Placental pericyte (primary cell): ENCODE data around the gene MRAP. TPM values are rescaled to one million over a fixed set of nuclear protein-coding genes. Genes with fewer than 3 reads are reported as not detected.

Source experiments
- total RNA-seq: library from RNA; depleted of rRNA; stranded (reverse); fragments of >200 nt; gene quantifications from 2 replicates; pipeline ENCODE4 v1.2.3, GENCODE V29; 2012

MRAP gene
- 0.66 TPM in 1 of 2 replicates, not detected in the other for total RNA-seq

DNA sequence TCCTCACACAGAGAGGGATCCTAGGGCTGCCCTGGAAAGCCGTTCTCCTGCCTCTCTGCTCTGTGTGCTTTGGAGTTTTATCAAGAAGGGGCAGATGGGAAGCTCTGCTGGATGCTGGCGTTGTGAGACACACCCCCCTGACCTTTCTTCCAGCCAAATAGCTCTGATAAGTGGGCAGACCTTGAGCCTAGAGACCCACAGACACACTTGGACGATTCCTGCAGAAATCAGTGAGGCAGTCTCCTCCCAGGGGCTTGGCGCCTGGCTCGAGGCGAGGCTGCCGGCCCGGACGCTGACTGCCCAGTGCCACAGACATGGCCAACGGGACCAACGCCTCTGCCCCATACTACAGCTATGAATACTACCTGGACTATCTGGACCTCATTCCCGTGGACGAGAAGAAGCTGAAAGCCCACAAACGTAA, at the start of gene MRAP:
Gene MRAP (plus strand): TSS at position 198 of the 424 bp plus-strand sequence. CDS start 117 bp downstream, at position 315.

DNA sequence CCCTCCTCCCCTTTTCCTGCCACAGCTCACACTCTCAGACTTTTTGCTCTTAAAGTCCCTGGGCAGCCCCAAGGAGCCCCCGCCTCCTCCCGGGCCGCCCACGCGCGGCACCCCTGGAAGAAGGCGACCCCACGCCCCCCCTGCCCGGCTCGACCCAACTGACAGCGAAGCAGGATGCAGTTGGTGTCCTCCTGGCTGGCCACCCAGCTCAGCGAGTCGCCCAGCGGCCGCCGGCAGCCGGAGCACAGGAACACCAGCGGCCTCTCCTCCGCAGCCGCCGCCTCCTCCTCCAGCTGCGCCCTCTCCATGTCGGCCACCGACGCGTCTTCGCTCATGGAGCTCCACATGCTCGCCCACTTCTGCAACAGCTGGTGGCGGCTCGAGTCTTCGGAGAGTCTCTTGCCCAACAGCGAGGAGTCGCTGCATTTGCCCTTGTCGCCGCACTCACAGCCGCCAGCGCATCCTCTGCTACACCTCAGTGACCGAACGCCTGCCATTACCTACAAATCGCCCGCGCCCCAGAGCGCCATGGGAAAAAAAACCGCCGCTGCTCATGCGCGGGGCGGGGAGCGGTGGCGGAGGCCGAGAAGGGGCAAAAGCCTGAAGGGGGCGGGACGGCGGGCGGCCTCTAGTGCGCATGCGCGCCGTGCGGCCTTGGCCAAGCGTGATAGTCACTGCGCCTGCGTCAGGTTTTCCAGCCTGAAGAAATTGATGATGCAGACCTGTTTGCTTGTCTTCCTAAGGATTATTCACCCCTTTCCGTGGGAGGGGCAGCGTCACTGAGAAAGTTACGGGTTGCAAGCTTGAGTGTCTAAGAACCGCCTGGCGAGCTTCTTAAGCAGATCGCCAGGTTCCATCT, 19.9 kb upstream of the MRAP start, which contains the start of gene MIS18A:
Gene MIS18A (minus strand): TSS at position 532 of the 859 bp plus-strand sequence. CDS start 35 bp downstream, at position 497.

Other genes starting within 250 kb of the MRAP start
- 2.4 and 12.5 TPM in 2 replicates for gene MIS18A, start 19.8 kb upstream of the MRAP start, total RNA-seq
- gene URB1, start 94.2 kb downstream of the MRAP start, total RNA-seq: 15.1 and 38.7 TPM in 2 replicates
- 7.9 and 11.3 TPM in 2 replicates for gene EVA1C, start 113.9 kb downstream of the MRAP start, total RNA-seq